ENCODE data around the gene ENOX2. TPM values are rescaled to one million over a fixed set of nuclear protein-coding genes. Genes with fewer than 3 reads are reported as not detected.
A peak's percentile ranks its signal among the peaks of the same experiment; 100 is the strongest.

ENOX2 gene
- total and polyA plus RNA-seq, 8 donors = 2.6 to 12.1 (median 7.3) TPM

DNA sequence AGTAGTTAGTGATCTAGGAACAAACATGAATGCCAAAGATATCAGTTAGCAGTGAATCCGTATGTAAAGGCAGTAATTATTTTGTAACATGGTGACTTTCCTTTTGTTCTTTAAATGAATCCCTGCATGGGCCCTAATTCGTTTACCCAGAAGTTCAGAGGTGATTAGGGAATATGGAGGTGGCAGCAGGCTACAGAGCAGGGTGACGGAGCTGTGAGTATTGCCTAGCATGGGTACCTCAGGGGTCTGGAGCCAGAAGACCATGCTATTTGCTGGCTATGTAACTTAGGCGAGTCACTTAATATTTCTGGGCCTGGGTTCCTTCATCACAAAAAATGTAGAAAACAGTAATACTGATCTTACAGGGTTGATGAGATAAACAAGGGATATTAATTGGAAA is 184.9 kb downstream of the ENOX2 start:
- DNase-seq = no peak
- Histone ChIP-seq H3K27ac (no peak overlapping the region), H3K9me3 (no peaks in the 10 kb centered on the region), H3K4me1 (no peaks in the 10 kb centered on the region), H3K36me3 (no peaks in the 10 kb centered on the region), H3K27me3 (no peaks in the 10 kb centered on the region), H3K4me3 (no peak overlapping the region)
- intact Hi-C loops (cut with DNase I; ENCODE audit: low total_unique reads) = no loop called here
- WGBS, 5 donors = 57 to 79% (median 76%) methylated on average over 4 of the region's 4 CpGs
- TF ChIP-seq POLR2A (IDR thresholded peaks at IDR 0.05) (no peak), POLR2AphosphoS5 (IDR thresholded peaks at IDR 0.05) (no peak), EP300 (IDR thresholded peaks at IDR 0.05) (no peak)
- TF ChIP-seq, protein P1, sequence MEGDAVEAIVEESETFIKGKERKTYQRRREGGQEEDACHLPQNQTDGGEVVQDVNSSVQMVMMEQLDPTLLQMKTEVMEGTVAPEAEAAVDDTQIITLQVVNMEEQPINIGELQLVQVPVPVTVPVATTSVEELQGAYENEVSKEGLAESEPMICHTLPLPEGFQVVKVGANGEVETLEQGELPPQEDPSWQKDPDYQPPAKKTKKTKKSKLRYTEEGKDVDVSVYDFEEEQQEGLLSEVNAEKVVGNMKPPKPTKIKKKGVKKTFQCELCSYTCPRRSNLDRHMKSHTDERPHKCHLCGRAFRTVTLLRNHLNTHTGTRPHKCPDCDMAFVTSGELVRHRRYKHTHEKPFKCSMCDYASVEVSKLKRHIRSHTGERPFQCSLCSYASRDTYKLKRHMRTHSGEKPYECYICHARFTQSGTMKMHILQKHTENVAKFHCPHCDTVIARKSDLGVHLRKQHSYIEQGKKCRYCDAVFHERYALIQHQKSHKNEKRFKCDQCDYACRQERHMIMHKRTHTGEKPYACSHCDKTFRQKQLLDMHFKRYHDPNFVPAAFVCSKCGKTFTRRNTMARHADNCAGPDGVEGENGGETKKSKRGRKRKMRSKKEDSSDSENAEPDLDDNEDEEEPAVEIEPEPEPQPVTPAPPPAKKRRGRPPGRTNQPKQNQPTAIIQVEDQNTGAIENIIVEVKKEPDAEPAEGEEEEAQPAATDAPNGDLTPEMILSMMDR (IDR thresholded peaks at IDR 0.05) = no peak

DNA sequence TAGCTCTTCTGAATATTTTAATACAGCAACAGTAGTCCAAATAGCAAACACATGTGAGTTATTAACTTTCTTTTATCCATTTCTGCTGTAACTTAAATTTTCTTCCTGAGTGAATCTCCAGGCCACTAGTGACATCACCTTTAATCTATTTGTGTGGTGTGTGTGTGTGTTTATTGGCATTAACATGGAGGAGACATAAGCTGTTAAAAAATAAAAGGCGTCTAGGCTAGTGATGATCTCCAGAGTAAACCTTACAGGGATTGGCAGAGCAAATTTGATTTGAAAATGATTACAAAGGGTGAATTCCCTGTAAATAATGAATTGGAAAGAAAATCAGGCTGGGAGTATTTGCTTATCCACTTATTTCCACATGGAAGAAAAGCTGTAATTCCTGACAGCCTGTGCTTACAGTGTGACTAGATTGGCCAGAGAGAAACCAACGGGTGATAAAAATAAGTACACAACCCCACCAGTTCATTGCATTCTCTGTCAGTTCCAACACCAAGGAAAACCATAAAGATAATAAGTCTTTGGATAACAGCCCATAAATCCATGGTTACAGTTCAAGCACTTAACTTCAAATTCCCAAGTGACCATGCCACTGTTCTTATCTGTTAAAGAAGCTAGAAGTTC is 186.1 kb downstream of the ENOX2 start:
- peak in 1 of 2 donors; percentile 3 for DNase-seq
- WGBS, 5 donors = 13 to 58% (median 46%) methylated on average over 2 of the region's 2 CpGs
- H3K36me3 ChIP-seq = no peaks in the 10 kb centered on the region
- TF ChIP-seq POLR2AphosphoS5 (IDR thresholded peaks at IDR 0.05) = no peak
- TF ChIP-seq POLR2A (IDR thresholded peaks at IDR 0.05) = no peak
- no peak for TF ChIP-seq EP300 (IDR thresholded peaks at IDR 0.05)
- TF ChIP-seq, protein P1 (IDR thresholded peaks at IDR 0.05) = no peak
- H3K4me3 ChIP-seq = no peak overlapping the region
- intact Hi-C loops (cut with DNase I; ENCODE audit: low total_unique reads) = no loop called here
- no peaks in the 10 kb centered on the region for H3K9me3 ChIP-seq
- H3K4me1 ChIP-seq = no peaks in the 10 kb centered on the region
- H3K27ac ChIP-seq = no peak overlapping the region
- H3K27me3 ChIP-seq = no peaks in the 10 kb centered on the region

GRCh38 chrX:130716346-130716745 is 186.7 kb downstream of the ENOX2 start:
- Histone ChIP-seq H3K27me3 (no peaks in the 10 kb centered on the region), H3K4me3 (no peak overlapping the region), H3K36me3 (no peaks in the 10 kb centered on the region), H3K9me3 (no peaks in the 10 kb centered on the region), H3K27ac (no peak overlapping the region), H3K4me1 (no peaks in the 10 kb centered on the region)
- WGBS, 5 donors = 81 to 92% (median 88%) methylated on average over 3 of the region's 3 CpGs
- TF ChIP-seq POLR2A (IDR thresholded peaks at IDR 0.05) (no peak), EP300 (IDR thresholded peaks at IDR 0.05) (no peak), POLR2AphosphoS5 (IDR thresholded peaks at IDR 0.05) (no peak)
- TF ChIP-seq, protein P1 (IDR thresholded peaks at IDR 0.05) = no peak
- no peak for DNase-seq
- intact Hi-C loops (cut with DNase I; ENCODE audit: low total_unique reads) = no loop called here

GRCh38 chrX:130715299-130715698 is 187.7 kb downstream of the ENOX2 start:
- Histone ChIP-seq H3K4me3 (no peak overlapping the region), H3K27ac (no peak overlapping the region), H3K4me1 (no peaks in the 10 kb centered on the region), H3K36me3 (no peaks in the 10 kb centered on the region), H3K9me3 (no peaks in the 10 kb centered on the region), H3K27me3 (no peaks in the 10 kb centered on the region)
- TF ChIP-seq POLR2A (IDR thresholded peaks at IDR 0.05) (no peak), POLR2AphosphoS5 (IDR thresholded peaks at IDR 0.05) (no peak), EP300 (IDR thresholded peaks at IDR 0.05) (no peak)
- TF ChIP-seq, protein P1 (IDR thresholded peaks at IDR 0.05) = no peak
- 53 to 89% (median 72%) methylated on average over 3 of the region's 3 CpGs for WGBS, 5 donors
- intact Hi-C loops (cut with DNase I; ENCODE audit: low total_unique reads) = no loop called here
- DNase-seq = no peak

All from stomach (tissue), 9 donors.